GM18517 (cell line): Measurements from ENCODE around the gene SMO.
"Not testable (repeated sequence)": the region's sequence is repeated elsewhere in the genome, so short reads cannot be mapped to it uniquely, and the experiment has no call there.

Source experiments
- ATAC-seq: cut with Tn5 transposase; IDR thresholded peaks from one replicate; pipeline ENCODE4 v1.9.1; 2021; ENCODE audit warnings: mild to moderate bottlenecking, moderate library complexity; ENCODE audit not compliant: unreplicated experiment

SMO gene

GRCh38 chr7:129169686-129170440, 18.6 kb upstream of the SMO start:
- ATAC-seq = no peak

DNA sequence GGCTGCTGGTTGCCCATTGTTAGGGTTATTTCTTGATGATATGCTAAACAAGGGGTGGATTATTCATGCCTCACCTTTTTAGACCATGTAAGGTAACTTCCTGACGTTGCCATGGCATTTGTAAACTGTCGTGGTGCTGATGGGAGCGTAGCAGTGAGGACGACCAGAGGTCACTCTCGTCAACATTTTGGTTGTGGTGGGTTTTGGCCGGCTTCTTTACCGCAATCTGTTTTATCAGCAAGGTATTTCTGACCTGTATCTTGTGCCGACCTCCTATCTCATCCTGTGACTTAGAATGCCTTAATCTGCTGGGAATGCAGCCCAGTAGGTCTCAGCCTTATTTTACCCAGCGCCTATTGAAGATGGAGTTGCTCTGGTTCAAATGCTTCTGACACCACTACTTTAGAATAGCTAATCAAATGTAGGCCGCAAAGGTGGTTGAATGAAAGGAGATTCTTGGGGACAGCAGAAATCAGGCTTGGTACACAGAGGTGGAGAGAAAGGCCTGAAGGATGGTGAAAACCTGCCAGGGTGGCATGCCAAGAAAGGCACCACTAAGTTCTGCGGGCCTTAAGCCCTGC, 17.9 kb upstream of the SMO start:
- no peak for ATAC-seq

DNA sequence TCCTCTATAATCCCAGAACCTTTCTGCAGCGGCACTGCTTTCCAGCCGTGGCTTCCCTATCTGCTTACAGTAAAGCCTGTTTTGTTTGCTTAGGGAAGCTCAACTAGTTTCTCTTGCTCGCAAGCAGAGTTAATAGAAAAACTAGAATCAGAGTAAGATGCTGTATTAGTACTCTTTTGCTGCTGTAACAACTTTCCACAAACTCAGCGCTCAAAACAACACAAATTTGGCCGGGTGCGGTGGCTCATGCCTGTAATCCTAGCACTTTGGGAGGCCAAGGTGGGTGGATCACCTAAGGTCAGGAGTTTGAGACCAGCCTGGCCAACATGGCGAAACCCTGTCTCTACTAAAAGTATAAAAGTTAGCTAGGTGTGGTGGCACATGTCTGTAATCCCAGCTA, 14.6 kb upstream of the SMO start:
- ATAC-seq = not testable (repeated sequence)

- ATAC-seq = no peak
Measured at GRCh38 chr7:129176916-129177710, 11.3 kb upstream of the SMO start.

- ATAC-seq = no peak
Measured at GRCh38 chr7:129184981-129185670, 3.3 kb upstream of the SMO start.

- ATAC-seq = no peak
Measured at GRCh38 chr7:129186749-129187260, 1.6 kb upstream of the SMO start.

DNA sequence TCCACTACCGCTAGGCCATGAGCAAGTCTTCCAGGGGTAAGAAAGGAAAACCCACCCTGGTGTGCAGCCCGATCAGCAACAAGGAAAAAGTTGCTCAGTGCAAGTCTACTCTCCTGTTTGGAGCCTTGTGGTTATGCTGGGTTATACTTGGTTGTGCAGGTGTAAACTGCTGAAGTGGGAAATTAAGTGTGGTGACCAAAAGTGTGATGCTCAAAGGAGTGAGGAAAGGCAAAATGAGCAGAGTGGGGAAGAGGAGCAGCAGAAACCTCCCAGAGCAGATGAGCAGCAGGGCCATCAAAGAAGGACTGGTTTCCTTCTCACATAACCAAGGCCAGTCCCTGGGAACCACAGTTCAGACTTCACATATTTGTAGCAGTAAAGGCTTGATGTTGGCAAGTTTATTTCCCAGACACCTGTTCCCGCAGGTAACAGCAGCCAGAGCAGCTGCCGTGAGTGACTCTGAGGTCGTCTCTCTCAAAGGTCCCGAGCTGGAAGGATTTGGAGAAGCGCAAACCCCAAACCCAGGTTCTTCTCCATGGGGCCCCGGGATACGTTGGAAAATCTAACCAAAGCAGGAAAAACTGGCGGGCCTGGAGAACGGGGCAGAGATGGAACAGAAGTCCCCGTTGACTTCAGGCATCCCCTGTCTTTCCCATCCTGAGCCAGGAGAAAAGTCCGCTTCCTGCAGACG, 607 bp upstream of the SMO start:
- ATAC-seq = no peak

DNA sequence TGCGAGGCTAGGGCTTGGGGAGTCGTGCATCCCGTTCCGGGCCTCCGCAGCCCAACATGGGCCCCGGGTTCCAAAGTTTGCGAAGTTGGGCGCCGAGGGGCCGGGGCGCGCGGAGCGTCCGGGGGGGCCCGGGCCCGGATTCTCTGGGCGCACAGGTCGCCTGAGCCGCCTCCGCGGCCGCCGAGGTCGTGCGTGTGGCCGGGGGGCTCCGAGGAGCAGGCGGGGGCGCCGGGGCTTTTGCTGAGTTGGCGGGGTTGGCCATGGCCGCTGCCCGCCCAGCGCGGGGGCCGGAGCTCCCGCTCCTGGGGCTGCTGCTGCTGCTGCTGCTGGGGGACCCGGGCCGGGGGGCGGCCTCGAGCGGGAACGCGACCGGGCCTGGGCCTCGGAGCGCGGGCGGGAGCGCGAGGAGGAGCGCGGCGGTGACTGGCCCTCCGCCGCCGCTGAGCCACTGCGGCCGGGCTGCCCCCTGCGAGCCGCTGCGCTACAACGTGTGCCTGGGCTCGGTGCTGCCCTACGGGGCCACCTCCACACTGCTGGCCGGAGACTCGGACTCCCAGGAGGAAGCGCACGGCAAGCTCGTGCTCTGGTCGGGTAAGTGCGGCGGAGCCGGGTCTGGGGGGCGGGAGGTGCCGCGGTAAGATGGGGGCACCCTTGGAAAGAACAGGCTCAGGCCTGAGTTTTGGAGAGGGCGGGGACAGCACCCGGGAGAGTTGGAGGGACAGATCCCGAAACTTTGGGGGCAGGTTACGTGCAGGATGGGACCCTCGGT, 643 bp downstream of the SMO start:
- no peak for ATAC-seq

- ATAC-seq = no peak
Measured at GRCh38 chr7:129189661-129190310, 1.4 kb downstream of the SMO start.

DNA sequence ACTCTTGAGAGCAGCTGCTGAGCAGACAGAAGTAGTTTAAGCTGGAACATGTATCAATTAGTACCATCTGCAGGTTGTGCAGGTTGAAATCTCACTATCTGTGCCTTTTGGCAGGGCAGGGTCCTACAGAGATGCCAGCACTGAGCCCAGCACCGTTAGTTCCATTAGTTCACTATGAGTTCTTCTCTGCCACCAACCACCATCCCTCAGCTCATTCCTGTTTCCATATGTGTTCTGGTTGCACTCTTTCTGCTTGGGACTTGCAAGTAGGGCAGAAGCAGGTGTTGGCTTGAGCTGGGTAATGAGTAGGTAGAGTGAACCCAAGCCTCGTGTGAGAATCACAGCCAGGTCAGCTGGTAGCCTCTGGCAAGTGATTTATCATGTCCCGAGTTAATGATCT, 2.8 kb downstream of the SMO start:
- ATAC-seq = no peak

DNA sequence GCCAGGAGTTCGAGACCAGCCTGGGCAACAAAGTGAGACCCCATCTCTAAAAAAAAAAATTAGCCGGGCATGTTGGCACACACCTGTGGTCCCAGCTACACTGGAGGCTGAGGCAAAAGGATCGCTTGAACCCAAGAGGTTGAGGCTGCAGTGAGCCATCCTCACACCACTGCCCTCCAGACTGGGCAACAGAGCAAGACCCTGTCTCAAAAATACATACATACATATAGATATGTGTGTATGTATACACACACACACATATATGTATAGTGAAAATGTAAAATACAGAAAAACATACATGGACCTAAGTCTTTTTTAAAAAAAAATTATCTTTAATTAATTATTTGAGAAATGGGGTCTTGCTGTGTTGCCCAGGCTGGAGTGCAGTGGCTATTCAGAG, 5.5 kb downstream of the SMO start:
- no peak for ATAC-seq

- no peak for ATAC-seq
Measured at GRCh38 chr7:129197771-129198170, 9.3 kb downstream of the SMO start.

DNA sequence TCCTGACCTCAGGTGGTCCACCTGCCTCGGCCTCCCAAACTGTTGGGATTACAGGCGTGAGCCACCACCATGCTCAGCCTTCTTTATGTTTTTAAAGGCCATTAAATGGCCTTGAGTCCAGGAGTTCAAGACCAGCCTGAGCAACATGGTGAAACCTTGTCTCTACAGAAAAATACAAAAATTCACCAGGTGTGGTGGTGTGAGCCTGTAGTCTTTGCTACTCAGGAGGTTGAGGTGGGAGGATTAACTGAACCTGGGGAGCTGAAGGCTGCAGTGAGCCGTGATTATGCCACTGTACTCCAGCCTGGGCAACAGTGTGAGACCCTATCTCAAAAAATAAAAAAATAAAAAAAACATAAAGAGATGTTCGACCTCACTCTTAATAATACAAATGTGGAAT, 11.0 kb downstream of the SMO start:
- no peak for ATAC-seq

GRCh38 chr7:129202058-129202777, 13.8 kb downstream of the SMO start:
- no peak for ATAC-seq

GRCh38 chr7:129203050-129203741, 14.8 kb downstream of the SMO start:
- no peak for ATAC-seq

DNA sequence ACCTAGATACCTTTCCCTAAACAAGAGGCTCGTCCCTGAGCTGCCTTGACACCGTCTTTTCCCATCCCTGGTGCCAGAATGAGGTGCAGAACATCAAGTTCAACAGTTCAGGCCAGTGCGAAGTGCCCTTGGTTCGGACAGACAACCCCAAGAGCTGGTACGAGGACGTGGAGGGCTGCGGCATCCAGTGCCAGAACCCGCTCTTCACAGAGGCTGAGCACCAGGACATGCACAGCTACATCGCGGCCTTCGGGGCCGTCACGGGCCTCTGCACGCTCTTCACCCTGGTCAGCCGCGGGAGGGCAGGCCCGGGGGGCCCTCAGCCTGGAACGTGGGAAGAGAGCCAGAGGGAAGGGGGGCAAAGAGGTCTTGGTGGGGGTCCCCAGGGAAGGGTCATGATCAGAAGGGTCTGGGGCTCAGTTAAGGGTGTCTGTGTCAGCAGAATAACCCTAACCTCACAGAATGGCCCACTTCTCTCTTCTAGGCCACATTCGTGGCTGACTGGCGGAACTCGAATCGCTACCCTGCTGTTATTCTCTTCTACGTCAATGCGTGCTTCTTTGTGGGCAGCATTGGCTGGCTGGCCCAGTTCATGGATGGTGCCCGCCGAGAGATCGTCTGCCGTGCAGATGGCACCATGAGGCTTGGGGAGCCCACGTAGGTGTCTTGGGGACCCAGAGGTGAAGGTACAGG, 16.8 kb downstream of the SMO start:
- ATAC-seq = no peak

DNA sequence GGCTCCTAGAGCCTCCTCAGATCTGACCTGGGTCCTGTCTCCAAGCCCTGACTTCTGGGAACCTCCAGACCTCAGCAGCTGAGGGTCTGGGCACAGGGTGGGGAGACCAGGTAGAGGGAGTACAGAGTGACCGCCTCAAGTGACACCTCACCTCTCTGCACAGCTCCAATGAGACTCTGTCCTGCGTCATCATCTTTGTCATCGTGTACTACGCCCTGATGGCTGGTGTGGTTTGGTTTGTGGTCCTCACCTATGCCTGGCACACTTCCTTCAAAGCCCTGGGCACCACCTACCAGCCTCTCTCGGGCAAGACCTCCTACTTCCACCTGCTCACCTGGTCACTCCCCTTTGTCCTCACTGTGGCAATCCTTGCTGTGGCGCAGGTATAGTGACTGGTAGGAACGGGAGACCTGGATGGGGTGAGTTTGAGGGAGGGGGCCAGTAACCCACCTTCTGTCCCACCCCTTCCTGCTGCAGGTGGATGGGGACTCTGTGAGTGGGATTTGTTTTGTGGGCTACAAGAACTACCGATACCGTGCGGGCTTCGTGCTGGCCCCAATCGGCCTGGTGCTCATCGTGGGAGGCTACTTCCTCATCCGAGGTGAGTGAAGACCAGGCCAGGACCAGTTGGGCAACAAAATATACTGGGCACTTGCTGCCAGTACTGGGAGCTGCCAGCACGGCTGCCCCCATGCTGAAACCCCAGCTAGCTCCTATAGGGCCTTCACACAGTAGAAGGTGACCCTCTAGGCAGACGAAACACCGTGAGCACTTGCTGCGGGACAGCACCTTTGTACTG, 17.8 kb downstream of the SMO start:
- no peak for ATAC-seq
